ENCODE measurements around the gene KCNT2.

Gene KCNT2

DNA sequence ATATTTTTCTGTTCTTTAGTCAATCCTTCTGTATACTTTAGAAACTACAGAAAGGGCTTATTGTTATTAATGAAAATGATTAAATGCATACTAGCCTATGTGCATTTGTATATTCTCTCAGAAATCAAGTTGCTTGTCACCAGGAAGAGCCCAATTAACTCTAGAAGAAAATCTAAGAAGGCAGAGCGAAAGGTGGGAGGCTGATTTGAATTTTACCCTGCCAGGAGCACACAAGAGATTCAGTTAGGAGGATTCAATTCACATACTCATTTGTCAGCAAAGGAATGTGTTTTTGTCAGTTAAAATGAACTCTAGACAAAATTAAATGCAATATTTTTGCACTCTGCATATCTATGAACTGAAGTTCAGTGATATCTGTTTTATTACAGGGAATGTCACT lies 411.8 kb downstream of the KCNT2 start:
- no peak for DNase-seq (ENCODE audit: low read depth)

GRCh38 chr1:196193896-196194559 lies 414.2 kb downstream of the KCNT2 start:
- DNase-seq (ENCODE audit: low read depth) = no peak

DNA sequence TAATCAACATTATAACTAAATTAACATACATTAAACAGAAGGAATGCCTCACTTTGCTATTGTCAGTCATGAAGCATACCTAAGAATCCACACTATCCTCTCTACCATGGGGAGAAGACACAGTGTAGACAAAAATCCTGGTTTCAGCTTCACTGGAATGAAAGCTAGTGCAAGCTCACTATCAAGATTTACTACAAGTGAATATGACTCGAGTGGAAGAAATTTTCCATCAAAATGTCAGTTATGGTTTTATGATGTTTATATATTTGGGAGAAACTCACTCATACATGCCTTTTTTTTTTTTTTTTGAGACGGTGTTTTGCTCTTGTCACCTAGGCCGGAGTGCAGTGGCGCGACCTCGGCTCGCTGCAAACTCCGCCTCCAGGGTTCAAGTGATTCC lies 424.3 kb downstream of the KCNT2 start:
- no peak for DNase-seq (ENCODE audit: low read depth)

DNA sequence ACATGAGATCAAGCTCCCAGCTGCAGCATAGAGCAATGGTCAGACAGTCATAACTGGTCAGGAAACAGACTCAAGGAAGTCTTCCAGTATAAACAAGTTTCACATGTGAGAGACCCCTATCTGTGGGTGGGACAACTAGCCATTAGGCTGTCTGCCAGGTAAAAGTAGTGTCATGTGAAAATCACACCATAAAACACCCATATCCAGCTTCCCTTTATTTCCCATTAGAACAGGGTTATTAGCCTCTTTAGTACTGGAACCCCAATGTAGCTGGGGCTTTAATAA lies 426.7 kb downstream of the KCNT2 start:
- no peak for DNase-seq (ENCODE audit: low read depth)

GRCh38 chr1:196180847-196181593 lies 427.2 kb downstream of the KCNT2 start:
- DNase-seq (ENCODE audit: low read depth) = no peak

GRCh38 chr1:196178083-196178635 lies 430.1 kb downstream of the KCNT2 start:
- DNase-seq (ENCODE audit: low read depth) = no peak

All from stimulated activated CD8-positive, alpha-beta memory T cell treated with anti-CD3 and anti-CD28 coated beads, Interleukin-4, amount 100 ng/mL, for 24 hours (primary cell).